GM12878 (cell line): ENCODE data around the gene ADAM10. TPM values are rescaled to one million over a fixed set of nuclear protein-coding genes. Genes with fewer than 3 reads are reported as not detected.
A peak's percentile ranks its signal among the peaks of the same experiment; 100 is the strongest.

Experiments used
- CREB1 ChIP-seq: IDR thresholded peaks from 2 replicates; pipeline ENCODE4 v1.6.1; 2012; ENCODE audit warnings: low read depth, mild to moderate bottlenecking, inconsistent platforms
- CTCF ChIP-seq, 3 experiments: IDR thresholded peaks in 2 of 3; conservative IDR thresholded peaks in 1 of 3; 2 replicates each; pipeline ENCODE4 v1.5.1; 2011; ENCODE audit warnings: low read depth in 3 of 3, low read length in 3 of 3, mild to moderate bottlenecking in 3 of 3, control low read depth in 2 of 3, moderate library complexity in 2 of 3, inconsistent platforms in 1 of 3, mixed read lengths in 1 of 3; ENCODE audit not compliant: control insufficient read depth in 2 of 3, insufficient read depth in 1 of 3; ENCODE audit errors: extremely low read depth in 1 of 3
- ETV6 ChIP-seq, 2 experiments: fragments of 450-650 bp in 1 of 2; IDR thresholded peaks in 1 of 2; conservative IDR thresholded peaks in 1 of 2; 2 replicates each; pipeline ENCODE4 v1.6.1; 2014; ENCODE audit warnings: antibody characterized with exemption in 1 of 2, borderline replicate concordance in 1 of 2, low read depth in 1 of 2, mild to moderate bottlenecking in 1 of 2, moderate library complexity in 1 of 2
- HCFC1 ChIP-seq: fragments of 150-350 bp; IDR thresholded peaks from 2 replicates; pipeline ENCODE4 v1.6.1; 2014; ENCODE audit warnings: low read length
- JUND ChIP-seq: IDR thresholded peaks from 2 replicates; pipeline ENCODE4 v1.6.1; 2012; ENCODE audit warnings: low read depth, mild to moderate bottlenecking, low read length, improper control_type of control experiment, moderate library complexity
- MTA2 ChIP-seq: fragments of 450-650 bp; IDR thresholded peaks from 2 replicates; pipeline ENCODE4 v1.6.1; 2016; ENCODE audit warnings: low read depth, mild to moderate bottlenecking, moderate library complexity
- NR2F1 ChIP-seq: fragments of 450-650 bp; conservative IDR thresholded peaks from 2 replicates; pipeline ENCODE4 v1.6.1; 2017; ENCODE audit warnings: mild to moderate bottlenecking
- NRF1 ChIP-seq: conservative IDR thresholded peaks from 2 replicates; pipeline ENCODE4 v1.6.1; 2011; ENCODE audit warnings: mild to moderate bottlenecking, low read depth, low read length, improper control_type of control experiment
- POLR2A ChIP-seq: IDR thresholded peaks from 2 replicates; pipeline ENCODE4 v1.6.1; 2011; ENCODE audit warnings: low read depth, mild to moderate bottlenecking, low read length
- RAD21 ChIP-seq: IDR thresholded peaks from 2 replicates; pipeline ENCODE4 v1.6.1; 2011; ENCODE audit warnings: mild to moderate bottlenecking, low read depth, low read length, moderate library complexity; ENCODE audit not compliant: insufficient read depth
- RELB ChIP-seq: fragments of 450-650 bp; IDR thresholded peaks from 2 replicates; pipeline ENCODE4 v1.6.1; 2017; ENCODE audit warnings: low read depth, mild to moderate bottlenecking, moderate library complexity
- SP1 ChIP-seq: IDR thresholded peaks from one replicate; pipeline ENCODE4 v1.6.1; 2011; ENCODE audit warnings: low read depth, low read length
- USF2 ChIP-seq: IDR thresholded peaks from 2 replicates; pipeline ENCODE4 v1.6.1; 2011; ENCODE audit warnings: low read depth, low read length, improper control_type of control experiment, borderline replicate concordance
- WRNIP1 ChIP-seq: IDR thresholded peaks from 2 replicates; pipeline ENCODE4 v1.6.1; 2011; ENCODE audit warnings: low read depth, low read length, improper control_type of control experiment, borderline replicate concordance
- YY1 ChIP-seq: IDR thresholded peaks from 2 replicates; pipeline ENCODE4 v1.6.1; 2011; ENCODE audit warnings: low read depth, mild to moderate bottlenecking, low read length
- ZNF24 ChIP-seq: fragments of 450-650 bp; IDR thresholded peaks from 2 replicates; pipeline ENCODE4 v1.6.1; 2017; ENCODE audit warnings: antibody characterized with exemption, mild to moderate bottlenecking
- ZSCAN29 ChIP-seq: fragments of 450-650 bp; IDR thresholded peaks from 2 replicates; pipeline ENCODE4 v1.6.1; 2017; ENCODE audit warnings: mild to moderate bottlenecking, moderate library complexity
- polyA plus RNA-seq, 11 experiments: library from polyadenylated mRNA; depleted of rRNA in 4 of 11; unstranded in 6 of 11; stranded (reverse) in 5 of 11; fragments of >200 nt; fragmentation: Nextera tagmentation in 4 of 11; fragmentation: Illumina TruSeq in 1 of 11; extraction: Ambion mirVana in 4 of 11; extraction: Trizol in 1 of 11; gene quantifications; 1 replicate in 1 of 11; 2 replicates in 10 of 11; pipeline versions ENCODE4 v1.2.1 to v1.2.3, GENCODE V29; 2011 to 2016; ENCODE audit warnings: inconsistent platforms in 2 of 11, missing spikeins in 2 of 11, low read depth in 1 of 11
- total RNA-seq, 4 experiments: library from RNA; depleted of rRNA in 3 of 4; stranded (reverse); fragments of >200 nt in 3 of 4; fragmentation: Illumina TruSeq in 1 of 4; extraction: Trizol in 1 of 4; gene quantifications; 2 replicates each; pipeline versions ENCODE4 v1.2.1 to v1.2.3, GENCODE V29; 2013 to 2021
- TF ChIP-seq, protein P1 (sequence below): fragments of 450-650 bp; IDR thresholded peaks from 2 replicates; pipeline ENCODE4 v1.6.1; 2018; ENCODE audit warnings: borderline replicate concordance, mild to moderate bottlenecking; ENCODE audit not compliant: partially characterized antibody
- TF ChIP-seq, protein P2 (sequence below): fragments of 450-650 bp; formaldehyde crosslinking; IDR thresholded peaks from 2 replicates; pipeline ENCODE4 v1.4.0; 2022; ENCODE audit warnings: mild to moderate bottlenecking, moderate library complexity

ADAM10 gene
- total and polyA plus RNA-seq, 10 of the 15 experiments (the other 5 are each of a cell fraction or from before 2014, with no cell fraction given) = 10.0 to 88.9 (median 51.7) TPM

DNA sequence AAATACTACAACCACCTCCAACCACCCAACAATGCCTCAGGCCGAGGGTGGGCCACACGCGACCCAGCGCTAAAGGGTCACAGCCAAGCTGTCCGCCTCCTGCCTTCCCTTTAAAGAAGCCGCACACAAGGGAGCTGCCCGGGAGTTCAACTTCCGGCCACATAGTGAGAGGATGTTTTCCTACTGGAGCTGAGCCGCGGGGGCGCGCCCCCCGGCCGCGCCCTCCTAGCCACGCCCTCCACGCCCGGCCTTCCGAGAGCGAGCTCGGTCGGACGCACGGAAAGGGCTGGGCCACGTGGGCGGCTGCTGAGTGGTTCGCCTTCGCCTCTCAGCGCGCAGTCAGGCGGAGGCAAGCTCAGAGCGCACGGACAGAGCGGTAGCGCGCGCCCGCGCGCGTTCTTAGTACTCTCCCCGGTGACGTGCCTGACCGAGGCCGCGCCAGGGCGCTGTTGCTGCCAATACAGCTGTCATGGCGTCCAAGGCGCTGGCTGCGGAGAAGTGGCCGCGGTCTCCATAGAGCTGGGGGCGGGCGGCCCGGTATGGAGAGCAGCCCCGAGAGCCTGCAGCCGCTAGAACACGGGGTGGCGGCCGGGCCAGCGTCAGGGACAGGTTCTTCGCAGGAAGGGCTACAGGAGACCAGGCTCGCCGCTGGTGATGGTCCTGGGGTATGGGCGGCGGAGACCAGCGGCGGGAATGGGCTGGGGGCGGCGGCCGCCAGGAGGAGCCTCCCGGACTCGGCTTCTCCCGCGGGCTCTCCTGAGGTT lies 21.5 kb upstream of the ADAM10 start, which contains the start of gene MINDY2 (continued):
- TF ChIP-seq RELB (peak; percentile 85), JUND (peak; percentile 47; the same call in 1 of the 2 replicates), RAD21 (peak; percentile 33; the same call in 1 of the 2 replicates), CTCF (IDR thresholded peaks at IDR 0.05 in 2 of 3, conservative IDR thresholded peaks at IDR 0.05 in 1 of 3; ENCODE audit: control insufficient read depth in 2 of 3, extremely low read depth in 1 of 3, insufficient read depth in 1 of 3, low read depth in 3 of 3, low read length in 3 of 3) (peak; percentile 45 to 46 (median 45); a peak in 4 of 6 replicates), HCFC1 (peak; percentile 40; the same call in 1 of the 2 replicates), YY1 (peak; percentile 96), ETV6 (conservative IDR thresholded peaks at IDR 0.05 in 1 of 2, IDR thresholded peaks at IDR 0.05 in 1 of 2; ENCODE audit: borderline replicate concordance in 1 of 2, low read depth in 1 of 2) (no peak), CREB1 (peak; percentile 73), ZSCAN29 (no peak), NRF1 (peak; percentile 35), POLR2A (peak; percentile 93), ZNF24 (no peak), SP1 (peak; percentile 12), NR2F1 (peak; percentile 47; the same call in 1 of the 2 replicates), MTA2 (no peak), USF2 (peak; percentile 86), WRNIP1 (peak; percentile 60; the same call in 1 of the 2 replicates)
- TF ChIP-seq, protein P1, sequence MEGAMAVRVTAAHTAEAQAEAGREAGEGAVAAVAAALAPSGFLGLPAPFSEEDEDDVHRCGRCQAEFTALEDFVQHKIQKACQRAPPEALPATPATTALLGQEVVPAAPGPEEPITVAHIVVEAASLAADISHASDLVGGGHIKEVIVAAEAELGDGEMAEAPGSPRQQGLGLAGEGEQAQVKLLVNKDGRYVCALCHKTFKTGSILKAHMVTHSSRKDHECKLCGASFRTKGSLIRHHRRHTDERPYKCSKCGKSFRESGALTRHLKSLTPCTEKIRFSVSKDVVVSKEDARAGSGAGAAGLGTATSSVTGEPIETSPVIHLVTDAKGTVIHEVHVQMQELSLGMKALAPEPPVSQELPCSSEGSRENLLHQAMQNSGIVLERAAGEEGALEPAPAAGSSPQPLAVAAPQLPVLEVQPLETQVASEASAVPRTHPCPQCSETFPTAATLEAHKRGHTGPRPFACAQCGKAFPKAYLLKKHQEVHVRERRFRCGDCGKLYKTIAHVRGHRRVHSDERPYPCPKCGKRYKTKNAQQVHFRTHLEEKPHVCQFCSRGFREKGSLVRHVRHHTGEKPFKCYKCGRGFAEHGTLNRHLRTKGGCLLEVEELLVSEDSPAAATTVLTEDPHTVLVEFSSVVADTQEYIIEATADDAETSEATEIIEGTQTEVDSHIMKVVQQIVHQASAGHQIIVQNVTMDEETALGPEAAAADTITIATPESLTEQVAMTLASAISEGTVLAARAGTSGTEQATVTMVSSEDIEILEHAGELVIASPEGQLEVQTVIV = no peak
- TF ChIP-seq, protein P2, sequence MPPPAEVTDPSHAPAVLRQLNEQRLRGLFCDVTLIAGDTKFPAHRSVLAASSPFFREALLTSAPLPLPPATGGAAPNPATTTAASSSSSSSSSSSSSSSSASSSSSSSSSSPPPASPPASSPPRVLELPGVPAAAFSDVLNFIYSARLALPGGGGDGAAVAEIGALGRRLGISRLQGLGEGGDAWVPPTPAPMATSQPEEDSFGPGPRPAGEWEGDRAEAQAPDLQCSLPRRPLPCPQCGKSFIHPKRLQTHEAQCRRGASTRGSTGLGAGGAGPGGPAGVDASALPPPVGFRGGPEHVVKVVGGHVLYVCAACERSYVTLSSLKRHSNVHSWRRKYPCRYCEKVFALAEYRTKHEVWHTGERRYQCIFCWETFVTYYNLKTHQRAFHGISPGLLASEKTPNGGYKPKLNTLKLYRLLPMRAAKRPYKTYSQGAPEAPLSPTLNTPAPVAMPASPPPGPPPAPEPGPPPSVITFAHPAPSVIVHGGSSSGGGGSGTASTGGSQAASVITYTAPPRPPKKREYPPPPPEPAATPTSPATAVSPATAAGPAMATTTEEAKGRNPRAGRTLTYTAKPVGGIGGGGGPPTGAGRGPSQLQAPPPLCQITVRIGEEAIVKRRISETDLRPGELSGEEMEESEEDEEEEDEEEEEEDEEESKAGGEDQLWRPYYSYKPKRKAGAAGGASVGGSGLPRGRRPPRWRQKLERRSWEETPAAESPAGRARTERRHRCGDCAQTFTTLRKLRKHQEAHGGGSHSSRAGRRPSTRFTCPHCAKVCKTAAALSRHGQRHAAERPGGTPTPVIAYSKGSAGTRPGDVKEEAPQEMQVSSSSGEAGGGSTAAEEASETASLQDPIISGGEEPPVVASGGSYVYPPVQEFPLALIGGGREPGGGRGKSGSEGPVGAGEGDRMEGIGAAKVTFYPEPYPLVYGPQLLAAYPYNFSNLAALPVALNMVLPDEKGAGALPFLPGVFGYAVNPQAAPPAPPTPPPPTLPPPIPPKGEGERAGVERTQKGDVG (CRISPR knock-in tag) = no peak
